ENCODE results near the gene IL11.
A peak's percentile ranks its signal among the peaks of the same experiment; 100 is the strongest.
"Not testable (repeated sequence)": the region's sequence is repeated elsewhere in the genome, so short reads cannot be mapped to it uniquely, and the experiment has no call there.

The IL11 gene

GRCh38 chr19:55370305-55370988 lies at the start of gene IL11:
TSS of gene IL11 (minus strand) at chr19:55370463. CDS start at chr19:55370310, 153 bp downstream.
- no peak for DNase-seq

- DNase-seq, result no peak
Observed at GRCh38 chr19:55419624-55420236, 49.5 kb upstream of the IL11 start.

- DNase-seq, result no peak
Observed at GRCh38 chr19:55419103-55419502, 48.8 kb upstream of the IL11 start.

DNA sequence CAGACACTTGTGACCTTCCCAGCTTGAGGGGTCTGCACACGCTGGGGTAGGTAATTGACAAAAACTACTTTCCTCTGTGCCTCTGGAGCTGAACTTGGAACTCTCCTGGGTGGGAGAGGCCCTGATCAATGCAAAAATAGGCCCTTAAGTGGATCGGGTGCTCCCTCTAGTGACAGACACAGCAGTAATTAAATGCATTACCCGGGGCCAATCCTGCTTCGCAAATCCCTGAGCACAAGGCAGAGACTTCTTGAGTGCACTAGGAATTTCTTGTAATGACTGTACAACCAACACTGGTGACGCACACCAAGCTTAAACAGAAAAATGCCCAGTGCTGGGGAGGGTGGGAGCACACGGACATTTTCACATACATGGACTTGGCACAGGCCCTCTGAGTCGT lies 47.9 kb upstream of the IL11 start:
- DNase-seq, result peak; percentile 56

DNA sequence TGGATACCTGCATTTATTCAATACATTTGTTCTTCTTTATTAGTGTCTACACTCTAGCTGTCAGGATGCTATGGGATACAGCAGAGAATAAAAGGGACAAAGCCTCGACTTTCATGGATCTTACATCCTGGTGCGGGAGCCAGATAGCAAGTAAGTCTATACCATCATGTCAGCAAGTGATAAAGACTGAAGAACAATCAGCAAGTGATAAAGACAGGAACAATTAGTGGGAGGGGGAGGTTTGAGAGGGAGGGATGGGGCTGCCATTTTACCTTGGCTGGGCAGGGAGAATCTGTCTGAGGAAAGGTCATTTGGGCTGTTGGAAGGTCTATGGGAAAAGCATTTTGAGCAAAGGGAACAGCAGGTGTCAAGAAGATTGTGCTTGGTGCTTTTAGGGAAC lies 39.9 kb upstream of the IL11 start:
- DNase-seq, result no peak

DNA sequence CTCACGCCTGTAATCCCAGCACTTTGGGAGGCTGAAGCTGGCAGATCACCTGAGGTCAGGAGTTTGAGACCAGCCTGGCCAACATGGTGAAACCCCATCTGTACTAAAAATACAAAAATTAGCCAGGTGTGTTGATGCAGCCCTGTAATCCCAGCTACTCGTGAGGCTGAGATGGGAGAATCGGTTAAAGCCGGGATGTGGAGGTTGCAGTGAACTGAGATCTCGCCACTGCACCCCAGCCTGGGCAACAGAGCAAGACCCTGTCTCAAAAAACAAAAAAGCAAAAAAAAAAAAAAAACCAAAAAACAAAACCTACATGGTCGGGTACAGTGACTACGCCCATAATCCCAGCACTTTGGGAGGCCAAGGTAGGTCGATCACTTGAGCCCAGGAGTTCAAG lies 38.9 kb upstream of the IL11 start:
- DNase-seq, result not testable (repeated sequence)

DNA sequence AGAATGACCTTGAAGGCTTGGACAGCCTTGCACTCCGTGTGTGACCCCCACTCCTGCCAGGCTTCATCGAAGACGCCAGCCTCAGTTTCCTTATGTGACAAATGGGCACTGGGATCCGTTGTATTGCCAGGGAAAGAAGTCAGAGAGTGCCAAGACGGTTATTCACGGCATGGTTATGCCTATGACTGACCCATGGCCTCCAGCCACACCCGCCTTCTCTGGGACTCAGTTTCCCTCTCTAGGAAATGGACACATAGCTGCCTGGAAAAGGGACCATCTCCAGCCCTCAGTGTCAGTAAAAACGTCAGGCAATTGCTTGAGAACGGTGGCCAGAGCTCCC lies 38.2 kb upstream of the IL11 start:
- no peak for DNase-seq

- peak; percentile 100 for DNase-seq
Observed at GRCh38 chr19:55407800-55408532, 37.7 kb upstream of the IL11 start.

GRCh38 chr19:55407550-55407799 lies 37.2 kb upstream of the IL11 start, which contains the start of gene UBE2S:
TSS of gene UBE2S (minus strand) at chr19:55407788. CDS start at chr19:55407589, 199 bp downstream.
- not testable (repeated sequence) for DNase-seq

DNA sequence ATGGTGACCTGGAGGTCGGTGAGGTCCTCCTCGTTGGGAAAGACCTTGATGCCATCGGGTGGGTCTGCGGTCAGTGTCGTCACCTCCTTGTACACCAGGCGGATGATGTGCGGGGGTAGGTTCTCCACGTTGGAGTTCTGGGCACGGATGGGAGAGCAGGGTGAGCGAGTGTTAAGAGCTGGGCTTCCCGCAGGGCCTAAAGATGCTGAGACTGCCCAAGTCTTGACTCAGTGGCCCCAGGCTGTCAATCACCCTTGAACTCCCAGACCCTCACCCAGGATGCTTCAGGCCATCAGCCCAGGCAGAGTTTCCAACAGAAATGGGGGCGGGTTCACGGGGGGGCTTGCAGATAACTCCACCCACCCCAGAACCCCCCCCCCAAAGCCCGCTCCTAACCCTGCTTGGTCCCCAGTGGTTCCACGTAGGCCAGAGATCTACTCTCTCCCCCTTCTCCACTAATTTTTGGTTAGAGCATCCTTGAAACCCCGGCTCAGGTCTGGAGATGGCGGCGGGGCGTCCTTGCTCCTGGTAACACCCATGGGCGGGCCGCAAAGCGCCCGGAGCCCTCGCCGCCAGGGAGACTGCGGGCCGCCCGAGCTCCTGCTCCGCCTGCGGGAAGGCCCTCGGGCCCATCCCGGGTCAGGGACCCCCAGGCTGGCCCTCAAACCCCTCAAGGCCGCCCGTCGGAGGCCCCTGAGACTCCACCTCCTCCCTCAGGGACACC lies 36.7 kb upstream of the IL11 start:
- DNase-seq, result no peak

GRCh38 chr19:55406091-55406825 lies 36.0 kb upstream of the IL11 start:
- no peak for DNase-seq

- no peak for DNase-seq
Observed at GRCh38 chr19:55405638-55406037, 35.4 kb upstream of the IL11 start.

- DNase-seq, result no peak
Observed at GRCh38 chr19:55402509-55402908, 32.2 kb upstream of the IL11 start.

GRCh38 chr19:55401390-55401789 lies 31.1 kb upstream of the IL11 start:
- DNase-seq, result not testable (repeated sequence)

GRCh38 chr19:55400281-55401087 lies 30.2 kb upstream of the IL11 start:
- DNase-seq, result no peak

DNA sequence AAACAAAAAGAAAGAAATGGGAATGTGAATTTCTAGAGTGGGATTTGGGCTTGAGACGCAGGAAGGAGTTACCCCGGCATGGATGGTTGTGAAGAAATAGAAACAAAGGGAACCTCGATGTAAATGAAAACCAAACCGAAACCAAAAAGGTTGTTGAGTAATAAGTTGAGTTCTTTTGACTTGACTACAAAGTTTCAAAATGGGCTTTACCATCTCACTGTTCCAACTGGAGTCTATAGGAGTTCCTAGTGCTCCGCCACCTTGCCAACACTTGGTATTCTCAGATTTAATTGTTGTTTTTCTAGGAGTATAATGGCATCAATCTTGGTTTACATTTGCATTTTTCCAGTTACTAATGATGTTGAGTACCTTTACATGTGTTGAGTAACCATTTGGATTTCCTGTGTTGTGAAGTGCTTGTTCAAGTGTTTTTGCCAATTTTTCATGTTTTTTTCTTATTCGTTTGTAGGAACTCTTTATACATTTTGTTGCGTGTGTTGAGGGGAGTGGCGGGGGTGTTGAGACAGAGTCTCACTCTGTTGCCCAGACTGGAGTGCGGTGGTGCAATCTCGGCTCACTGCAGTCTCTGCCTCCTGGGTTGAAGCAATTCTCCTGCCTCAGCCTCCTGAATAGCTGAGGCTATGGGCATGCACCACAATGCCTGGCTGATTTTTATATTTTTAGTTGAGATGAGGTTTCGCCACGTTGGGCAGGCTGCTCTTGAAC lies 28.1 kb upstream of the IL11 start:
- no peak for DNase-seq

DNA sequence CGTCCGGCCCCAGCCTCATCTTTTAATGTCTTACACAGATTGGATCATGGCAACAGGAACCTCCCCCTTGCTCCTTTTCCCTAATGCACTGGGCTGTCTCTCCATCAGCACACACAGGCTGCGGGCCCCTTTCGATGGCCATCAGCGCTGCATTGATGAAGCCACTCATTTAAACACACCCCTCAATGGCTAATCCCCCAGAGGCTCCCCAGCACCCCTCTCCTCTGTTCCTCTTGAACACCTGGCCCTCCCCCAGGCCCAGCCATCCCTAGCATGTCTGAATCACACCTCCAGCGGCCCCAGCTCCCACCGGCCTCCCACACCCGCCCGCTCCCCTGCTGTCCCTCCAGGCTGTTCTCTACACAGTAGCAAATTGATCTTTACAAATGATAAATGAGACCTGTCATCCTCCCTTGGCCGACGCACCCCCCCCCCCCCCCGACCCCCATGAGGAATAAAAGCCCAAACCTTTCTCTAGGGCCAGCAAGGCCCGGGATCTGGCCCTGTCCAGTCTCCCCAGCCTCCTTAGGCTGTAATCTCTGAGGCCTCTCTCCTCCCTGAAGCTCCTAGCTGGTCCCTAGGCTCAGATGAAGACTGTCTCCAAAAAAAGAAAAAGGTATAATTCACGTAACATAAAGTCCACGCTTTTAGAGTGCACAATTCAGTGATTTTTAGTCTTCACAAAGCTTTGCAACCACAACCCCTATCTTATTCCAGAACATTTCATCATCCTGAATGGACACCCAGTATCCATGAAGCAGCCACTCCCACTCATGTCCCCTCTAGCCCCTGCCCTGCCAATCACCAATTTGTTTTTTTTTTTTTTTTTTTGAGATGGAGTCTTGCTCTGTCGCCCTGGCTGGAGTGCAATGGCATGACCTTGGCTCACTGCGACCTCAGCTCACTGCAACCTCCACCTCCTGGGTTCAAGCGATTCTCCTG lies 22.8 kb upstream of the IL11 start:
- DNase-seq, result no peak

DNA sequence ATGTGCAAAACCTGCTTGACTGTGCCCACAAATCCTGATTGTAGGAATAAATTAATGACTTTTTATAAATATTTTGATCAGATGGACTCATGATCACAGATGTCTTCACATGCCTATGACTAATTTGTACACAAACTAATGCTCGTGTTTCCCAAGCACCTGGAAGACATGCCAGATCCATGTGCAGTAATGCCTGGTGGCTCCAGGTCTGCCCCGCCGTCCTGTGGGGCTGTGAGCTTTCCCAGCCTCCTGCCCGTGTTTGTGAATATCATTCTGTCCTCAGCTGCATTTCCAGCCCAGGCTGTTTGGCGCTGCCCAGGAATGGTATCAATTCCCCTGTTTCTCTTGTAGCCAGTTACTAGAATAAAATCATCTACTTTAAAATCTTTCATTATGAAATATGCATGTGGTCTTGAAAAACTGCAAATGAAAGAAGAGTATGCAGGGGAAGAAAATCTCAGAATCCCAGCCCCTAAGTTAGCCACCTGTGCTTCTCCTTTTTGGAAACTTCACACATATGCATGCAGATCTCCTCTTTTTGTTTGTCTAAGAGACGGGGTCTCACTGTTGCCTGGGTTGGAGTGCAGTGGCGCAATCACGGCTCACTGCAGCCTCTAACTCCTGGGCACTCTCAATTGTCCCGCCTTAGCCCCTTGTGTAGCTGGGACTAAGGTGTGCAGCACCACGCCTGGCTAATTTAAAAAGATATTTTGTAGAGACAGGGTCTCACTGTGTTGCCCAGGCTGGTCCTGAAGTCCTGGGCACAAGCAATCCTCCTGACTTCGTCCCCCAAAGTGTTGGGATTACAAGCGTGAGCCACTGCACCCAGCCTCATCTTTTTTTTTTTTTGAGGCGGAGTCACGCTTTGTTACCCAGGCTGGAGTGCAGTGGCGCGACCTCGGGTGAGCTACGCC lies 21.7 kb upstream of the IL11 start:
- DNase-seq, result no peak

GRCh38 chr19:55391191-55391670 lies 21.0 kb upstream of the IL11 start:
- DNase-seq, result no peak

All from NCI-H748 treated with DMSO at 0.1 percent for 48 hours (cell line).